GM12878 (cell line): ENCODE data around the gene FGFR4. TPM values are rescaled to one million over a fixed set of nuclear protein-coding genes. Genes with fewer than 3 reads are reported as not detected.
A peak's percentile ranks its signal among the peaks of the same experiment; 100 is the strongest.

Experiments
- ATAC-seq: fragments of 200-7000 bp; cut with Tn5 transposase; 3 replicates; pipeline ENCODE4 v1.9.1; 2020; ENCODE audit warnings: mild to moderate bottlenecking, moderate library complexity
- BruUV-seq: library from RNA; stranded (reverse); fragments of 400-500 nt; replicated peaks from 2 replicates; lab custom pipeline; 2021; lab: Mats Ljungman, UMichigan
- CTCF ChIA-PET: fragments of 300-600 bp; sonication (Branson Sonifier 250); formaldehyde crosslinking; extraction: SDS; loops from one replicate; lab custom pipeline; 2021; ENCODE audit warnings: inconsistent platforms; lab: Yijun Ruan, JAX
- POLR2A ChIA-PET: fragments of 350-600 bp; formaldehyde crosslinking; extraction: SDS; loops from one replicate; lab custom pipeline; 2021; ENCODE audit warnings: inconsistent platforms; lab: Charles Lee
- RAD21 ChIA-PET: fragments of 300-600 bp; sonication (Branson Sonifier 250); formaldehyde crosslinking; loops from one replicate; lab custom pipeline; 2023; ENCODE audit warnings: antibody characterized with exemption; ENCODE audit not compliant: unreplicated experiment; lab: Charles Lee
- SMC1A ChIA-PET: fragments of 300-600 bp; sonication (Branson Sonifier 250); formaldehyde crosslinking; loops from one replicate; lab custom pipeline; 2023; ENCODE audit not compliant: unreplicated experiment, uncharacterized antibody; lab: Charles Lee
- DNase-seq: peaks from one replicate; pipeline ENCODE4 v3.0.0-alpha.2; 2011; ENCODE audit warnings: low read depth, low spot score
- FAIRE-seq: peaks from 3 replicates; lab custom pipeline; 2011; peaks lifted over from hg19 to GRCh38; lab: Jason Lieb, UNC
- H2AFZ ChIP-seq: 2 replicates; pipeline ENCODE4 v1.6.0; 2011; ENCODE audit warnings: low read depth, low read length, control low read depth; ENCODE audit not compliant: control insufficient read depth
- H3K27ac ChIP-seq: 2 replicates; pipeline ENCODE4 v1.5.1; 2011; ENCODE audit warnings: control low read depth; ENCODE audit not compliant: control insufficient read depth, insufficient read depth
- H3K27me3 ChIP-seq, 2 experiments: replicated peaks in 1 of 2; 2 replicates each; pipeline versions ENCODE4 v1.6.0 to v1.6.1; 2011; ENCODE audit warnings: low read length in 1 of 2; ENCODE audit not compliant: control insufficient read depth in 2 of 2, insufficient read depth in 2 of 2
- H3K36me3 ChIP-seq, 2 experiments: 2 replicates each; pipeline ENCODE4 v1.5.1; 2011; ENCODE audit warnings: low read length in 1 of 2; ENCODE audit not compliant: control insufficient read depth in 2 of 2, insufficient read depth in 2 of 2
- H3K4me1 ChIP-seq: 2 replicates; pipeline ENCODE4 v1.6.1; 2011; ENCODE audit warnings: mild to moderate bottlenecking, low read length, moderate library complexity, mixed read lengths; ENCODE audit not compliant: control insufficient read depth, insufficient read depth
- H3K4me2 ChIP-seq: 2 replicates; pipeline ENCODE4 v1.6.0; 2011; ENCODE audit warnings: control low read depth; ENCODE audit not compliant: control insufficient read depth, insufficient read depth
- H3K4me3 ChIP-seq: fragments of 200-600 bp; sonication (generic); 2 replicates; pipeline ENCODE4 v1.5.1; 2016
- H3K79me2 ChIP-seq: 2 replicates; pipeline ENCODE4 v1.6.0; 2011; ENCODE audit warnings: low read length; ENCODE audit not compliant: control insufficient read depth, insufficient read depth
- H3K9ac ChIP-seq: 2 replicates; pipeline ENCODE4 v1.8.0; 2011; ENCODE audit warnings: low read length, control low read depth, mixed read lengths; ENCODE audit not compliant: control insufficient read depth, insufficient read depth
- H3K9me3 ChIP-seq: replicated peaks from 3 replicates; pipeline ENCODE4 v1.5.1; 2011; ENCODE audit warnings: mild to moderate bottlenecking, low read length; ENCODE audit not compliant: control insufficient read depth, insufficient read depth
- H4K20me1 ChIP-seq: 2 replicates; pipeline ENCODE4 v1.6.0; 2011; ENCODE audit not compliant: control insufficient read depth, insufficient read depth
- ATF3 ChIP-seq: IDR thresholded peaks from 2 replicates; pipeline ENCODE4 v1.6.1; 2011; ENCODE audit warnings: low read depth, mild to moderate bottlenecking, low read length, moderate library complexity, borderline replicate concordance; ENCODE audit errors: extremely low read depth
- CREB1 ChIP-seq: IDR thresholded peaks from 2 replicates; pipeline ENCODE4 v1.6.1; 2012; ENCODE audit warnings: low read depth, mild to moderate bottlenecking, inconsistent platforms
- IKZF2 ChIP-seq, 2 experiments: fragments of 450-650 bp; IDR thresholded peaks; 2 replicates each; pipeline ENCODE4 v1.6.1; 2017; ENCODE audit warnings: mild to moderate bottlenecking in 2 of 2, moderate library complexity in 2 of 2
- KAT2A ChIP-seq: conservative IDR thresholded peaks from 2 replicates; pipeline ENCODE4 v1.6.1; 2011; ENCODE audit warnings: low read depth, low read length; ENCODE audit not compliant: control insufficient read depth
- MTA2 ChIP-seq: fragments of 450-650 bp; IDR thresholded peaks from 2 replicates; pipeline ENCODE4 v1.6.1; 2016; ENCODE audit warnings: low read depth, mild to moderate bottlenecking, moderate library complexity
- NFIC ChIP-seq: IDR thresholded peaks from 2 replicates; pipeline ENCODE4 v1.6.1; 2012; ENCODE audit warnings: low read depth, mild to moderate bottlenecking, inconsistent platforms, low read length, moderate library complexity
- NFYA ChIP-seq: IDR thresholded peaks from 2 replicates; pipeline ENCODE4 v1.6.1; 2011; ENCODE audit warnings: low read depth, mild to moderate bottlenecking, low read length, improper control_type of control experiment, borderline replicate concordance
- NFYB ChIP-seq: IDR thresholded peaks from 2 replicates; pipeline ENCODE4 v1.6.1; 2011; ENCODE audit warnings: low read depth, mild to moderate bottlenecking, low read length, improper control_type of control experiment, moderate library complexity; ENCODE audit not compliant: insufficient read depth
- NR2F1 ChIP-seq: fragments of 450-650 bp; conservative IDR thresholded peaks from 2 replicates; pipeline ENCODE4 v1.6.1; 2017; ENCODE audit warnings: mild to moderate bottlenecking
- PAX8 ChIP-seq: fragments of 450-650 bp; IDR thresholded peaks from 2 replicates; pipeline ENCODE4 v1.6.1; 2017; ENCODE audit warnings: mild to moderate bottlenecking, moderate library complexity
- POLR2AphosphoS5 ChIP-seq: IDR thresholded peaks from 2 replicates; pipeline ENCODE4 v1.6.1; 2011; ENCODE audit warnings: mild to moderate bottlenecking, low read length, inconsistent platforms
- POU2F2 ChIP-seq: IDR thresholded peaks from 3 replicates; pipeline ENCODE4 v1.6.1; 2011; ENCODE audit warnings: low read depth, mild to moderate bottlenecking, low read length, borderline replicate concordance
- RFX5 ChIP-seq: IDR thresholded peaks from 2 replicates; pipeline ENCODE4 v1.6.1; 2011; ENCODE audit warnings: low read depth, low read length, improper control_type of control experiment
- SIN3A ChIP-seq: IDR thresholded peaks from 2 replicates; pipeline ENCODE4 v1.6.1; 2012; ENCODE audit warnings: low read depth, low read length, improper control_type of control experiment
- USF2 ChIP-seq: IDR thresholded peaks from 2 replicates; pipeline ENCODE4 v1.6.1; 2011; ENCODE audit warnings: low read depth, low read length, improper control_type of control experiment, borderline replicate concordance
- ZNF207 ChIP-seq: fragments of 450-650 bp; IDR thresholded peaks from 2 replicates; pipeline ENCODE4 v1.6.1; 2014; ENCODE audit warnings: antibody characterized with exemption, mild to moderate bottlenecking, borderline replicate concordance
- WGBS: methylation state at CpG from one replicate; pipeline ENCODE4 v1.1.6; 2016; ENCODE audit warnings: low lambda C conversion rate; ENCODE audit not compliant: insufficient replicate concordance, insufficient coverage; ENCODE audit errors: missing lambda C conversion rate; 5-methylcytosine and 5-hydroxymethylcytosine counted together
- in situ Hi-C: fragments of 300-500 bp; cut with MboI; formaldehyde crosslinking; loops from 9 replicates; pipeline ENCODE4 v1.14.3; 2018; ENCODE audit warnings: mixed read lengths
- intact Hi-C: fragments of 100-400 bp; cut with micrococcal nuclease; formaldehyde crosslinking; loops from one replicate; pipeline ENCODE4 v1.14.2; 2022; ENCODE audit not compliant: unreplicated experiment
- polyA plus RNA-seq, 11 experiments: library from polyadenylated mRNA; depleted of rRNA in 4 of 11; unstranded in 6 of 11; stranded (reverse) in 5 of 11; fragments of >200 nt; fragmentation: Nextera tagmentation in 4 of 11; fragmentation: Illumina TruSeq in 1 of 11; extraction: Ambion mirVana in 4 of 11; extraction: Trizol in 1 of 11; gene quantifications; 1 replicate in 1 of 11; 2 replicates in 10 of 11; pipeline versions ENCODE4 v1.2.1 to v1.2.3, GENCODE V29; 2011 to 2016; ENCODE audit warnings: inconsistent platforms in 2 of 11, missing spikeins in 2 of 11, low read depth in 1 of 11
- total RNA-seq, 4 experiments: library from RNA; depleted of rRNA in 3 of 4; stranded (reverse); fragments of >200 nt in 3 of 4; fragmentation: Illumina TruSeq in 1 of 4; extraction: Trizol in 1 of 4; gene quantifications; 2 replicates each; pipeline versions ENCODE4 v1.2.1 to v1.2.3, GENCODE V29; 2013 to 2021
- TF ChIP-seq, protein P1 (sequence below): fragments of 450-650 bp; formaldehyde crosslinking; IDR thresholded peaks from 2 replicates; pipeline ENCODE4 v1.4.0; 2020; ENCODE audit warnings: mild to moderate bottlenecking, moderate library complexity
- TF ChIP-seq, protein P2 (sequence below): IDR thresholded peaks from 2 replicates; pipeline ENCODE4 v1.6.1; 2011; ENCODE audit warnings: borderline replicate concordance, low read depth, mild to moderate bottlenecking, moderate library complexity, mixed read lengths, low read length; ENCODE audit not compliant: insufficient read depth; ENCODE audit errors: extremely low read length

The FGFR4 gene
- total and polyA plus RNA-seq, 10 of the 15 experiments (the other 5 are each of a cell fraction or from before 2014, with no cell fraction given): 0.17 to 0.77 (median 0.28) TPM; not detected in 5

DNA sequence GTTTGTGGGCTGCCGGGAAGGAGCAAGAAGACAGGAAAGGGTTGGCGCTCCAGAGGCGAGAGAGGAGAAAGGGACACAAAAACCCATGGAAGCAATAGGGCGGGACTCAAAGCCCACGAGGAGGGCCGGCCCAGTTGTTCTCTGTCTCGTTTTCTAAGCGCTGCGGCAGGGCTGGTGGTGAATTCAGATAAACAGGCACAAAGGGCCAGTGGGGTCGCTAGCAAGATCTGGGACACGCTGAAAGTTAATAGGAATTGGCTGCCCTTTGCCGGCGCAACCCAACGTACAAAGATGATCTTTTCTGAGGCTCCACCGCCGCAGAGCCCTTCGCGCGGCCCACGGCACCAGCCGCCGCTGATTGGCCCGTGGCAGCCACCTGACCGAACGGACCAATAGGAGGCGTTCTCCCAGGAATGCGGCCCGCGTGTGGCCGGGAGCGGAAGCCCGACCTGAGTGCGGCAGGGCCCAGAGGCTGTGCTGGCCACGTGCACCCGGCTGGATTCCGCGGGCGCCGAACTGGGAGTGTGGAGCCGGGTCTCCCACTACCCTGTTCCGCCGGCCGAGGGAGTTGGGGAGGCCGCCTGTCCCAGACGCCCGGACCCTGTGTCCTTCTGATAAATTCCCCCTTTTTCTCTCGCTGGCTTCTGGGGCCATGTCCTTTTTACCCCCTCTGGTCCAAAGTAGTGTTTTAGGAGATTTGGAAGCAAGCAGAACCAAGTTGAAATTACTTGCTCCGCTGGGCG, 30.1 kb downstream of the FGFR4 start:
- Histone ChIP-seq H3K27ac (no peak overlapping the region), H3K9ac (no peak overlapping the region), H3K4me3 (no peak overlapping the region), H4K20me1 (no peaks in the 10 kb centered on the region), H3K9me3 (no peaks in the 10 kb centered on the region), H3K4me1 (peaks cover 3% of the 10 kb centered on the region; the same call in 1 of the 2 replicates), H3K27me3 (no peaks in the 10 kb centered on the region), H3K36me3 (no peaks in the 10 kb centered on the region), H2AFZ (peak overlapping the region; percentile 39), H3K79me2 (no peaks in the 10 kb centered on the region), H3K4me2 (peak overlapping the region; percentile 33; the same call in 1 of the 2 replicates)
- WGBS: 48% methylated on average over 48 of the region's 49 CpGs
- DNase-seq: no peak
- ChIA-PET SMC1A (no interaction called here), CTCF (no interaction called here), POLR2A (no interaction called here), RAD21 (no interaction called here)
- BruUV-seq: no TSS peak
- no peak for FAIRE-seq
- intact Hi-C loops (loop anchor here (10.0 kb wide), 1 partner anchor 388 kb away; the partner anchor contains the start of gene DOK3), in situ Hi-C loops (loop anchor here (5.0 kb wide), 1 partner anchor 180 kb away; no protein-coding TSS in a partner anchor)
- ATAC-seq: peak; percentile 44
- TF ChIP-seq NFYB: peak; percentile 96
- TF ChIP-seq POU2F2: no peak
- no peak for TF ChIP-seq NFYA
- TF ChIP-seq MTA2: no peak
- no peak for TF ChIP-seq ZNF207
- TF ChIP-seq SIN3A: no peak
- TF ChIP-seq, protein P1, sequence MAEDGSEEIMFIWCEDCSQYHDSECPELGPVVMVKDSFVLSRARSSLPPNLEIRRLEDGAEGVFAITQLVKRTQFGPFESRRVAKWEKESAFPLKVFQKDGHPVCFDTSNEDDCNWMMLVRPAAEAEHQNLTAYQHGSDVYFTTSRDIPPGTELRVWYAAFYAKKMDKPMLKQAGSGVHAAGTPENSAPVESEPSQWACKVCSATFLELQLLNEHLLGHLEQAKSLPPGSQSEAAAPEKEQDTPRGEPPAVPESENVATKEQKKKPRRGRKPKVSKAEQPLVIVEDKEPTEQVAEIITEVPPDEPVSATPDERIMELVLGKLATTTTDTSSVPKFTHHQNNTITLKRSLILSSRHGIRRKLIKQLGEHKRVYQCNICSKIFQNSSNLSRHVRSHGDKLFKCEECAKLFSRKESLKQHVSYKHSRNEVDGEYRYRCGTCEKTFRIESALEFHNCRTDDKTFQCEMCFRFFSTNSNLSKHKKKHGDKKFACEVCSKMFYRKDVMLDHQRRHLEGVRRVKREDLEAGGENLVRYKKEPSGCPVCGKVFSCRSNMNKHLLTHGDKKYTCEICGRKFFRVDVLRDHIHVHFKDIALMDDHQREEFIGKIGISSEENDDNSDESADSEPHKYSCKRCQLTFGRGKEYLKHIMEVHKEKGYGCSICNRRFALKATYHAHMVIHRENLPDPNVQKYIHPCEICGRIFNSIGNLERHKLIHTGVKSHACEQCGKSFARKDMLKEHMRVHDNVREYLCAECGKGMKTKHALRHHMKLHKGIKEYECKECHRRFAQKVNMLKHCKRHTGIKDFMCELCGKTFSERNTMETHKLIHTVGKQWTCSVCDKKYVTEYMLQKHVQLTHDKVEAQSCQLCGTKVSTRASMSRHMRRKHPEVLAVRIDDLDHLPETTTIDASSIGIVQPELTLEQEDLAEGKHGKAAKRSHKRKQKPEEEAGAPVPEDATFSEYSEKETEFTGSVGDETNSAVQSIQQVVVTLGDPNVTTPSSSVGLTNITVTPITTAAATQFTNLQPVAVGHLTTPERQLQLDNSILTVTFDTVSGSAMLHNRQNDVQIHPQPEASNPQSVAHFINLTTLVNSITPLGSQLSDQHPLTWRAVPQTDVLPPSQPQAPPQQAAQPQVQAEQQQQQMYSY (CRISPR knock-in tag): no peak
- TF ChIP-seq, protein P2, sequence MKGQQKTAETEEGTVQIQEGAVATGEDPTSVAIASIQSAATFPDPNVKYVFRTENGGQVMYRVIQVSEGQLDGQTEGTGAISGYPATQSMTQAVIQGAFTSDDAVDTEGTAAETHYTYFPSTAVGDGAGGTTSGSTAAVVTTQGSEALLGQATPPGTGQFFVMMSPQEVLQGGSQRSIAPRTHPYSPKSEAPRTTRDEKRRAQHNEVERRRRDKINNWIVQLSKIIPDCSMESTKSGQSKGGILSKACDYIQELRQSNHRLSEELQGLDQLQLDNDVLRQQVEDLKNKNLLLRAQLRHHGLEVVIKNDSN: peak; percentile 74
- no peak for TF ChIP-seq POLR2AphosphoS5
- TF ChIP-seq KAT2A: no peak
- TF ChIP-seq IKZF2 (IDR thresholded peaks at IDR 0.05): no peak
- no peak for TF ChIP-seq PAX8
- TF ChIP-seq ATF3: no peak
- no peak for TF ChIP-seq NR2F1
- TF ChIP-seq USF2: peak; percentile 26
- no peak for TF ChIP-seq CREB1
- TF ChIP-seq NFIC: no peak
- no peak for TF ChIP-seq RFX5
